T-helper 1 cell treated with Interleukin-12 subunit alpha and Interleukin-12 subunit beta and Interleukin-4 antibody, amounts not matched to agents 30 μg/mL and 1 μg/mL, for 36 hours (primary cell): ENCODE measurements around the gene FAM174C.
"Not testable (repeated sequence)": the region's sequence is repeated elsewhere in the genome, so short reads cannot be mapped to it uniquely, and the experiment has no call there.

Experiments
- H3K27ac Mint-ChIP-seq: one replicate; pipeline ENCODE4 v1.8.0; 2021; ENCODE audit warnings: mild to moderate bottlenecking, mixed read lengths
- H3K27me3 Mint-ChIP-seq: one replicate; pipeline ENCODE4 v1.8.0; 2021; ENCODE audit warnings: low read depth, mixed read lengths
- H3K36me3 Mint-ChIP-seq: one replicate; pipeline ENCODE4 v1.8.0; 2021; ENCODE audit warnings: low read depth, mixed read lengths
- H3K4me1 Mint-ChIP-seq: one replicate; pipeline ENCODE4 v1.8.0; 2021; ENCODE audit warnings: low read depth, mixed read lengths
- H3K4me3 Mint-ChIP-seq: one replicate; pipeline ENCODE4 v1.8.0; 2021; ENCODE audit warnings: mild to moderate bottlenecking, moderate library complexity, mixed read lengths
- H3K9me3 Mint-ChIP-seq: one replicate; pipeline ENCODE4 v1.8.0; 2021; ENCODE audit warnings: mixed read lengths

FAM174C gene

DNA sequence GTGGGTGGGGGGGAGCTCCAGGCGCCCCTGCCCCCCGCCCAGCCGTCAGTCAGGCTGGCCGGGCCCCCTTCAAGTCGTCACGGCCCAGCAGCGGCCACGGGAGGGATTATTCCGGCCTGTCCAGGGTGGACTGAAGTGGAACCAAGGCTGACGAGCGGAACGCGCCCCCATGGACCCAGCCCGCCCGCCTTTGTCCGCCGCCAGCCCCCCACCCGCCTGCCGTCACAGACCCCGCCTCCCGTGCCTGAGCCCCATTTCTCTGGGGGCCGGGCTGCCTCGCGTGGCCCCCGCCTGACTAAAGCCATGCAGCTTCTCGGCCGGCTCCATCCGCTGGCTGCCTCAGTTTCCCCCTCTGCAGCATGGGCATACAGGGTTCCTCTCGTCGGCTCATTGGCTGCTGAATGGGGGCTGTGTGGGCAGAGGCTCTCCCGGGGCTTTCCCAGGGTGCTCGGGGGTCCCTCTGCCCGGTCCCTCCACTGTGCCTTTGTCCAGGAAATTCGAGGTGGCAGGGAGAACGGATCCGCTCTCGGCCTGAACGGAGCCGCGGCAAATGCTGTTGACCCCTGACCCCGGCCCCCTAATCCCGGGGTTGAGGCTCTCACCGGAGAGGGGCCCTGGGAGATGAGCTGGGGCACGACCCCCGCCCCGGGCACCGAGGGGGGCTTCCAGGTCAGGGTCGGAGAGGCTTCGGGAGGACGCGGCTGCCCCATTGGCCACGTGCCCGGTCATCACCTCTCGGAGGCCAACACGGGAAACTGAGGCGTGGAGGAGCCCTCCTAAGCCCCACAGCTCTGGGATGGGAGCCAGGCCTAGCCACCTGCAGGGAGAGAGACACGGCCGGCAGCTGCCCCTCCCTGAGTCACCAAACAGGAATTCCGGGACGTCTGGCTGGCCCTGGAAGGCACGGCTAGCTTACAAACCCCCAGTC, 37.7 kb downstream of the FAM174C start:
- H3K36me3 Mint-ChIP-seq, result no peaks in the 10 kb centered on the region

GRCh38 chr19:1313695-1314613, 38.6 kb downstream of the FAM174C start:
- H3K4me1 Mint-ChIP-seq, result no peaks in the 10 kb centered on the region
- no peaks in the 10 kb centered on the region for H3K36me3 Mint-ChIP-seq
- H3K27ac Mint-ChIP-seq, result no peak overlapping the region
- no peaks in the 10 kb centered on the region for H3K9me3 Mint-ChIP-seq
- H3K27me3 Mint-ChIP-seq, result peaks cover 6% of the 10 kb centered on the region
- no peak overlapping the region for H3K4me3 Mint-ChIP-seq

More for the DNA sequence above, 37.7 kb downstream of the FAM174C start:
- peaks cover 6% of the 10 kb centered on the region for H3K27me3 Mint-ChIP-seq
- no peaks in the 10 kb centered on the region for H3K9me3 Mint-ChIP-seq
- no peak overlapping the region for H3K27ac Mint-ChIP-seq
- no peaks in the 10 kb centered on the region for H3K4me1 Mint-ChIP-seq
- no peak overlapping the region for H3K4me3 Mint-ChIP-seq

GRCh38 chr19:1315470-1316166, 40.3 kb downstream of the FAM174C start:
- Mint-ChIP-seq H3K4me3 (no peak overlapping the region), H3K4me1 (no peaks in the 10 kb centered on the region), H3K27ac (no peak overlapping the region), H3K36me3 (no peaks in the 10 kb centered on the region), H3K9me3 (no peaks in the 10 kb centered on the region), H3K27me3 (peaks cover 9% of the 10 kb centered on the region)

DNA sequence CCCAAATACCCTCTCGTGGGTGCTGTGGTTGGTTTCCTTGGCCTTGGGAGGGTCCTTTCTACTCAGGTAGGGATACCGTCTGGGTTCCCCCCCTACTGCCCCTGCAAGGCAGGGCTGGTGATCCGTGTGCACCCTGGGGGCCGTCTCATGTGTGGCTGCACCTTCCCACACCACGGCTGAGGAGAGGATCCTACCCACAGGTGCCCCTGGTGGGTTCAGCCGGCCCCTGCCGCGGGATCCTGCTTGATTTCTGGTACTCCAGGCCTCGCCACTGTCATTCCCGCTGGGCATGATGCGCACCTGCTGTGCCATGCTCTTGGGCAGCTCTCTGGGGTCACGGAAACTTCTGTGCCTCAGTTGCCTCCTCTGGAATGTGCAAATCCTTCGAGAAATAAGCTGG, 41.1 kb downstream of the FAM174C start:
- Mint-ChIP-seq H3K27ac (no peak overlapping the region), H3K27me3 (peaks cover 9% of the 10 kb centered on the region), H3K4me1 (no peaks in the 10 kb centered on the region), H3K36me3 (no peaks in the 10 kb centered on the region), H3K9me3 (no peaks in the 10 kb centered on the region), H3K4me3 (no peak overlapping the region)

GRCh38 chr19:1317274-1318003, 42.1 kb downstream of the FAM174C start:
- Mint-ChIP-seq H3K4me3 (no peak overlapping the region), H3K27me3 (peaks cover 11% of the 10 kb centered on the region), H3K27ac (no peak overlapping the region), H3K9me3 (no peaks in the 10 kb centered on the region), H3K36me3 (no peaks in the 10 kb centered on the region), H3K4me1 (no peaks in the 10 kb centered on the region)

GRCh38 chr19:1318678-1319471, 43.5 kb downstream of the FAM174C start:
- no peaks in the 10 kb centered on the region for H3K9me3 Mint-ChIP-seq
- H3K4me1 Mint-ChIP-seq, result no peaks in the 10 kb centered on the region
- H3K4me3 Mint-ChIP-seq, result no peak overlapping the region
- no peak overlapping the region for H3K27ac Mint-ChIP-seq
- H3K36me3 Mint-ChIP-seq, result no peaks in the 10 kb centered on the region
- H3K27me3 Mint-ChIP-seq, result peaks cover 20% of the 10 kb centered on the region

- H3K36me3 Mint-ChIP-seq, H3K27ac Mint-ChIP-seq, H3K4me1 Mint-ChIP-seq, H3K9me3 Mint-ChIP-seq, H3K4me3 Mint-ChIP-seq: not testable (repeated sequence)
- H3K27me3 Mint-ChIP-seq, result peaks cover 31% of the 10 kb centered on the region
Observed at GRCh38 chr19:1320282-1320650, 44.9 kb downstream of the FAM174C start.

- H3K36me3 Mint-ChIP-seq, result no peaks in the 10 kb centered on the region
- no peaks in the 10 kb centered on the region for H3K4me1 Mint-ChIP-seq
- H3K27ac Mint-ChIP-seq, result no peak overlapping the region
- peaks cover 38% of the 10 kb centered on the region for H3K27me3 Mint-ChIP-seq
- H3K4me3 Mint-ChIP-seq, result no peak overlapping the region
- H3K9me3 Mint-ChIP-seq, result no peaks in the 10 kb centered on the region
Observed at GRCh38 chr19:1321539-1321938, 46.2 kb downstream of the FAM174C start.

DNA sequence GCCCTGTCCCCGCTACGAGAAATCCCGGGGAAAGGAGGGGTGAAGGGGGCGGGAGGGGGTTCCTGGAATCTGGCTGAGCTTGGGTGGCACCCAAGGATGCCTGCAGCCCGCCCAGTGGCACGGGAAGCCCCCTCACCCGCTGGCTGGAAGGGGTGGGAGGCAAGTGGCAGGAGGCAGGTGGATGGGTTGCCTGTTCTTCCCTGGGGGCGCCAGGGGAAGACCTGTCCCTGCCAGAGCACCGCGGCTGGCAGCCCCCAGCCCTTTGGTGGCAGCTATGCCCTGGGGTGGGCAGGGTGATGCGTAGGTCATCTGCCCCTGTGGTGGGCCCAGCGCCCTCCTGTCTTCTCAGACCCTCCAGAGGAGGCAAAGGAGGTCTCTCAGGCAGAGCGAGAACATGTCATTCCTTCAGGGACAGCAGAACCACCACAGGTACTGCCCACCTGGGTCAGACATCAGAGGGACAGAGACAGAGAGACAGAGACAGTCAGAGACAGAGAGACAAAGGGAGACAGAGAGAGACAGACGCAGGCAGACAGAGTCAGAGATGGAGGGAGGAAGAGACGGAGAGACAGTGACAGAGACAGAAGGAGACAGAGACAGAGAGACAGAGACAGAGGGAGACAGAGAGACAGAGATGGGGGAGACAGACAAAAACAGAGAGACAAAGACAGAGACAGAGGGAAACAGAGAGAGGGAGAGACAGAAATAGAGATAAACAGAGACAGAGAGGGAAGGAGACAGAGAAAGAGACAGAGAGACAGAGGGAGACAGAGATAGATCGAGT, 47.1 kb downstream of the FAM174C start:
- H3K4me3 Mint-ChIP-seq, result no peak overlapping the region
- no peaks in the 10 kb centered on the region for H3K9me3 Mint-ChIP-seq
- no peak overlapping the region for H3K27ac Mint-ChIP-seq
- H3K27me3 Mint-ChIP-seq, result peaks cover 38% of the 10 kb centered on the region
- no peaks in the 10 kb centered on the region for H3K36me3 Mint-ChIP-seq
- no peaks in the 10 kb centered on the region for H3K4me1 Mint-ChIP-seq

GRCh38 chr19:1324249-1324805, 49.0 kb downstream of the FAM174C start:
- no peaks in the 10 kb centered on the region for H3K36me3 Mint-ChIP-seq
- no peak overlapping the region for H3K27ac Mint-ChIP-seq
- H3K4me1 Mint-ChIP-seq, result no peaks in the 10 kb centered on the region
- H3K9me3 Mint-ChIP-seq, result no peaks in the 10 kb centered on the region
- no peak overlapping the region for H3K4me3 Mint-ChIP-seq
- H3K27me3 Mint-ChIP-seq, result peaks cover 36% of the 10 kb centered on the region

GRCh38 chr19:1324806-1325567, 49.7 kb downstream of the FAM174C start:
- Mint-ChIP-seq H3K36me3 (no peaks in the 10 kb centered on the region), H3K4me1 (no peaks in the 10 kb centered on the region), H3K27ac (no peak overlapping the region), H3K9me3 (no peaks in the 10 kb centered on the region), H3K4me3 (no peak overlapping the region), H3K27me3 (peaks cover 34% of the 10 kb centered on the region)
